Glomerular visceral epithelial cell (primary cell): ENCODE measurements around the gene LRRC27.
"Not testable (repeated sequence)": the region's sequence is repeated elsewhere in the genome, so short reads cannot be mapped to it uniquely, and the experiment has no call there.

ENCODE experiments used
- DNase-seq: peaks from one replicate; pipeline ENCODE4 v3.0.0-alpha.2; 2016; ENCODE audit errors: extremely low spot score

LRRC27 gene

DNA sequence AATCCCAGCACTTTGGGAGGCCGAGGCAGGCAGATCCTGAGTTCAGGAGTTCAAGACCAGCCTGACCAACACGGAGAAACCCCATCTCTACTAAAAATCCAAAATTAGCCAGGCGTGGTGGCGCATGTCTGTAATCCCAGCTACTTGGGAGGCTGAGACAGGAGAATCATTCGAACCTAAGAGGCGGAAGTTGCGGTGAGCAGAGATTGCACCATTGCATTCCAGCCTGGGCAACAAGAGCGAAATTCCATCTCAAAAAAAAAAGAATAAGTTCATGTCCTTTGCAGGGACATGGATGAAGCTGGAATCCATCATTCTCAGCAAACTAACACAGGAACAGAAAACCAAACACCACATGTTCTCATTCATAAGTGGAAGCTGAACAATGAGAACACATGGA lies 17.1 kb upstream of the LRRC27 start:
- not testable (repeated sequence) for DNase-seq

DNA sequence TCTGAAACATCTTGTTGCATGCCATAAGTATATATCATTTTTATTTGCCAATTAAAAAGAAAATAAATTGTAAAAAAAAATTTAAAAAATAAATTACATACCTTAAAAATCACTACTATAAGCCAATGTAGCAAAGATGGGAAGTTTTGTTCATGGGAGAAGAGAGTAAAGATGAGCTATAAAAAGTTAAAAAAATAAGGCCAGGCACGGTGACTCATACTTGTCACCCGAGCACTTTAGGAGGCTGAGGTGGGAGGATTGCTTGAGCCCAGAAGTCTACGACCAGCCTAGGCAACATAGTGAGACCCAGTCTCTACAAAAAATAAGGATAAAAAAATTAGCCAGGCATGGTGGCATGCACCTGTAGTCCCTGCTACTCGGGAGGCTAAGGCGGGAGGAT lies 15.9 kb upstream of the LRRC27 start:
- no peak for DNase-seq

DNA sequence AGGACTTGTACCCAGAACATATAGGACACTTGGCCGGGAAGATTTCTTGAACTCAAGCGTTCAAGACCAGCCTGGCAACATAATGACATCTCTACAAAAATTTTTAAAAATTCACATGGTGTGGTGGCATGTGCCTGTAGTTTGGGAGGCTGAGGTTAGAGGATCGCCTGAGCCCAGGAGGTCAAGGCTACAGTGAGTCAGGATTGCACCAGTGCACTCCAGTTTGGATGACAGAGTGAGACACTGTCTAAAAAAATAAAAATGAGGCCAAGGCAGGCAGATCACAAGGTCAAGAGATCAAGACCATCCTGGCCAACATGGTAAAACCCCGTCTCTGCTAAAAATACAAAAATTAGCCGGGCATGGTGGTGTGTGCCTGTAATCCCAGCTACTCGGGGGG lies 14.5 kb upstream of the LRRC27 start:
- DNase-seq: not testable (repeated sequence)

DNA sequence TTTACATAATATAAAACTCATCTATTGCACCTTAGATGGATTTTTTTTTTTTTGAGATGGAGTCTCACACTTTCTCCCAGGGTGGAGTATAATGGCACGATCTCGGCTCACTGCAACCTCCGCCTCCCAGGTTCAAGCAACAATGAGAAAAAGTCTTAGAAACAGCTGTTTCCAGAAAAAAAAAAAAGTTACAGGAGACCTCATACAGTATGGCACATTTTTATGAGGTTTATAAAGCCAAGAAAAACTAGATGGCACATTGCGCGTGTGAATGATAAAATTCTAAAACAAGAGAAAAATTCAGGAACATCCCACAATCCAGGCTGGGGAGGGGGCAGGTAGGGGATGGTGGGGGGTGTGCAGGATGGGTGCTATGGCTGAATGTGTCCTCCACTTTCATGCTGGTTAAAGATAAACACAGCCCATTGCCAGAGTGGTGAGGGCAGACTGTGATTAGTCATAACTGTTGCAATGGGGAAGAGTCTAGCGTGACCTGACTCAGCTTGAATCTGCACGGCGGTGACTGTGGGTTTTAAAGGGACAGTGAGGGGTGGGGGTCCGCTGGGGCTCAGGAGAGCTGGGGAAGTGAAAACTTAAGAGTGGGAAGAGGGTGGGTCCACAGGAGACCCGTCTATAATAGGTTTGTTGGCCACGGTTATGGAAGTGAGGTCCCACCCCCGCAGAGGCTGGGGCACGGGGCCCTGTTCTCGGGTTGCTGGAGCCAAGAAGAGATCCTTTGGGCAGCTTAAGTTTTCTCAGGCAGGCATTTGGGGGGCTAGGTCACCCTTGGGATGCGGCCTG lies 11.9 kb upstream of the LRRC27 start:
- peak; percentile 84 for DNase-seq

DNA sequence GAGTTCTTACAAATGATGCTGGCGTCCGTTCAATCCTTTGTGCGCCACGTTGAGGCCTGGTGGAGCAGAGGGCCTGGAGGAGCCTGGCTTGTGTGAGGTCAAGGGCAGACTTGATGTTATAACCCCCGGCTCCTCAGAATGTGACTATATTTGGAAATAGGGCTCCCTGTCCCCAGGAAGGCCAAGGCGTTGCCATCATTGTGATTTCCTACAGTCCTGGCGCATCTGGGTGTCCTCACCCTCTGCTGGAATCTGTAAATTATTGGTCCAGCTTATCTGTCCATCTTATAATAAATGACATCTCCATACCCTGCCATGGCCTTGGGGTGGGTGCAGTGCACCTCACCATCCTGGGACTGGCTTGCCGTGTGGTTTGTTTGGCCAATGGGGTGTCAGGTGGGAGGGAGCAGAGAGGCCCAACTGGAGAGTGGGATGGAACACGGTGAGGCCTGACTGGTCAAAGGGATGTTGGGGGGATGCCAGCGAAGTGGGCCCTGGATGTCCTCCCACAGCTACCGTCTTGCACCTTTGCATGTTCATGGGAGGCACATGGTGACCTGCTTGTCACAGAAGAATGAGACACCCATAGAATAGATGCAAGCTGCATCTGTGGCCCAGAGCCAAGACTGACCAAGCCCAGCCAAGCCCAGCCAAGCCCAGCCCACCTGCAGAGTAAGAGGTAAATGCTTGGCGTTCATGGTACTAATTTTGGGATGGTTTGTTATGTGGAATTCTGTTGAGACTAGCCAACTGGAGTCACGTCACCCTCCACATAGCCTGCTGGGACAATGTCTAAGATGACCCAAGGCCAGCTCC lies 11.1 kb upstream of the LRRC27 start:
- DNase-seq: no peak

DNA sequence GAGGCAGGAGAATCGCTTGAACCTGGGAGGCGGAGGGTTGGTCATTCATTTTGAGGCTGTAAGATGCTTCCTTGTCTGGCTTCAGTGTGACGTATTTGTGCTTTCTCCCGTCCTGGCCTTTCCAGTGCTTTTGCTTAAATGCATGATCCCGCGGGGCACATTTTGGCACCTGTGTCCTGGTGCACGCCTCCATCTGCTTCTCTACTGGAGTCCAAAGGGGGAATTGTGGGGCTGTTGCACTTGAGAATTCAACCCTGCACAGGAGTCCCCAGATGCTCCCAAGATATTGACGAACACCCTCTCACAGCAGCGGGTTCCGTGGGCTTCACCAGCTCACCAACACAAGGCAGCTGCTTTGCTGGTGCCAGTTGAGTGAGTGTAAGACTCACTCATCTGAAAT lies 10.3 kb upstream of the LRRC27 start:
- DNase-seq: no peak

DNA sequence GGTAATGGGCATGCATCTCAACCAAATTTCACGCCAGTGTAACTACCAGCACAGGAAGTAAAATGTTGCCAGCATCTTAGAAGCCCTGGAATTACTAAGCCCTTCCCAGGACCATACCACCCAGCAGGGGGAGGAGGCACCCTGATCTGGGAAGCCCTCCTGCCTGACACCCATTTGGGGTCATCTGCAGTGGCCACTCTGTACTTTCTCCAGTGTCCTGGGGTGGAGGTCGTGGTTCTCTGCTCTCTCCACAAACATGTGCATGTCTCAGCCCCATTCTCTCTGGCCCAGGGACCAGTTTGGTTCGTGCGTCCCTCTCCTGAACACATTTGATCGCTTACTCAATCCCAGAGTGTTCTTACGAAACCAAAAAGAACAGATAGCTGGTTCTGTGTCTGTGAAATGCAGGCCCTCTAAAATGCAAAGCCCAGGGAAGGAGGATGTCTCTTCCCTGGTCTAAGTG lies 9.4 kb upstream of the LRRC27 start:
- no peak for DNase-seq

DNA sequence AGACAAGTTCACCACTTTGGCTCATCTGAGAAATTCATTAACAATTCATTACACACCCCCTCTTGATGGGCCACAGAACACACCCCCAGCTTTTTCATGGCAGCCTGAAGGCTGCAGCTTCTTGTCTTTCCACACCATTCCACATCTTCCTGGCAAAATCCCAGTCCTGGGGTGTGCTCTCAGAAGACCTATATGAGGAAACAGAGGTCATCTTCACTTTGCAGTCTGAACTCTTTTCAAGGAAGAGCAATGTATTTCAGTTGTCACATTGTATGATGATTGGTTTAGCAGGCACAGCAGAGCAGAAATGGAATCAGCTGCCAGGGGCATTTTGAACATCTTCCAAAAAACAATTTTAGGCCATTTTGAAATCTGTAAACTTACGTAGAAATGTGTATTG lies 7.8 kb upstream of the LRRC27 start:
- DNase-seq: no peak

DNA sequence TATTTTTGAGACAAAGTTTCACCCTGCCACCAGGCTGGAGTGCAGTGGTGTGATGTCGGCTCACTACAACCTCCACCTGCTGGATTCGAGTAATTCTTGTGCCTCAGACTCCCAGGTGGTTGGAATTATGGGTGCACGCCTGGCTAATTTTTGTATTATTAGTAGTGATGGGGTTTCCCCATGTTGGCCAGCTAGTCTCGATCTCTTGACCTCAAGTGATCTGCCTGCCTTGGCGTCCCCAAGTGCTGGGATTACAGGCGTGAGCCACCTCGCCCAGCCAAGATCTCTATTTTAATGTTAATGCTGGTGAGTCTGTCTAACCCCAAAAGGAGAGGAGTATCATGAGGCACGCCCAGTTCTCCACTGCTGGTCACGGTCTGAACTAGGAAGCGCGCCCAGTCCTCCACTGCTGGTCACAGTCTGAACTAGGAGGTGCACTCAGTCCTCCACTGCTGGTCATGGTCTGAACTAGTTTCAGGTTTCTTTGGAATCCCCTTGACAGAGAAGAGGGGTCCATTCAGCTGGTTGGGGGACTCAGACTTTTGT lies 5.6 kb upstream of the LRRC27 start:
- DNase-seq: no peak

DNA sequence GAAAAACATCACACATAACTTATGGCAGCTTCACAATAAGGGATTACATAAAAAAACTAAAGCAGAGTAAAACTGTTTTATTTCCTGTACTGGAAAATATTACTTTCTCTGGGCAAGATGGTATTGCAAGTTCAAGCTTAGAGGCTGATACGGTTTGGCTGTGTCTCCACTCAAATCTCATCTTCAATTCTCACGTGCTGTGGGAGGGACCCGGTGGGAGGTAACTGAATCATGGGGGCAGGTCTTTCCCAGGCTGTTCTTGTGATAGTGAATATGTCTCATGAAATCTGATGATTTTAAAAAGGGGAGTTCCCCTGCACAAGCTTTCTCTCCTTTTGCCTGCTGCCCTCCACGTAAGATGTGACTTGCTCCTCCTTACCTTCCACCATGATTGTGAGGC lies 5.1 kb upstream of the LRRC27 start:
- no peak for DNase-seq

DNA sequence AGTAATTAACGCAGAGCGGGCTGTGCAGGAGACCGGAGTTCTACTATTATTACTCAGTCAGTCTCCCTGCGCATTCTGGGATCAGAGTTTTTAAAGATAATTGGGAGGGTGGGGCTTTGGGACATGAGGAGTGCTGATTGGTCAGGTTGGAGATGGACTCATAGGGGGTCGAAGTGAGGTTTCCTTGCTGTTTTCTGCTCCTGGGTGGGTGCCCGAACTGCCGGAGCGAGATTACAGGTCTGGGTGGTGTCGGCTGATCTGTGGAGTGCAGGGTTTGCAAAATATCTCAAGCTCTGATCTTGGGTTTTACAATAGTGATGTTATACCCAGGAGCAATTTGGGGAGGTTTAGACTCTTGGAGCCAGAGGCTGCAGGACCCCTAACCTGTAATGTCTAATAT lies 3.9 kb upstream of the LRRC27 start:
- no peak for DNase-seq

DNA sequence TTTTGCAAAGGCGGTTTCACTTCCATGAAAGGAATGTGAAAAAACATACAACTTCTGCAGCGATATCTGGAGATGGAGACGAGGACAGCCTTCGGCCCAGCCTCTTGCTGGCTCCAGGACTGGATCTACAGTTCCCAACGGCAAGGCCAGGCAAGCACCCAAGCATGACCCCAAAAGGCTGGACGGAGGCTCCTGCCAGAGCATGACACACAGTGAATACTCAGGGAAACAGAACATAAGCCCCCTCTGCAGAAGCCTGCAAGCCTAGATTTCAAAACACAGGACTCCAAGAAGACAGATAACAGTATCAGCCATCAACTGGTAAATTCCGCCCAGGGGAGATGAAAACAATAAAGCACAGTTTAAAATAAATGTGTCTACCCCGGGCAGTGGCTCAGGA lies 3.3 kb upstream of the LRRC27 start:
- peak; percentile 65 for DNase-seq

DNA sequence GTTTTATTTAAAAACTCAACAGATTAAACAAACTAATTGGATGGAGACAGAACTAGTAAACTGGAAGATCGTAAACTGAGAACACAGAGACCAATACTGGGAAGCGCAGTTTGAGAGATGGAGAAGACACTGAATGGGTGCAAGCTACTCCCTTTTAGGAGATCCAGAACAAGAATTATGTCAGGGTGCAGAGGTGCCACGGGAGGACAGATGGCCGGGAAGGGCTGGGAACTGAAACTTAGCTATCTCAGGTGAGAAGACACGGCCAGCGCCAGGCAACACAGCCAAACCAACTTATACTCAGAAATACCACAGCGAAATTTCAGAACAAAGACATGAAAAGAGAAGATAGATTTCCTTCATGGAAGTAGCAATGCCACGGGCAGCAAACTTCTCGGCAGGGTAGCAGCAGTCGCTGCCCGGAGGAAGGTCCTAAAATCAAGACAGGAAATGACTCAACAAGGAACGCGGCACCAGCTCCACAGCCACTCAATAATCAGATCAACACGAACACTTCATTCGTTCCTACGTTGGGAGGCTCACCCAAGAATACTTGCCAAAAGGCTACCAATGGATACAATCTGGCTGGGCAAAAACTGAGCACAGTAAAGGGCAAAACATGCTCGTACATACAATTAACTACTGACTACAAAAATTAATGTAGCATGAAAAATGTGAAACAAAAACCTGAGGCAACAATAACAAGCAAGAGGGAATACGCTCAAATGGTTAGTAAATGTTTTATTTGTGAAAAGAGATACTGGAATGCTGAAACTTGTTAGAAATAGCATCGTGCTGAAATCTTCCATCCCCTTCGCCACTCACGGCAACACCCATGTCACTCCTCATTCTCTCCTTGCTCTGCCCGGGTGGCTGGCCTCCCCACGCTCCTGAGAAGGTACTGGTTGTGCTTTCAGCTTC lies 2.2 kb upstream of the LRRC27 start:
- DNase-seq: peak; percentile 66

DNA sequence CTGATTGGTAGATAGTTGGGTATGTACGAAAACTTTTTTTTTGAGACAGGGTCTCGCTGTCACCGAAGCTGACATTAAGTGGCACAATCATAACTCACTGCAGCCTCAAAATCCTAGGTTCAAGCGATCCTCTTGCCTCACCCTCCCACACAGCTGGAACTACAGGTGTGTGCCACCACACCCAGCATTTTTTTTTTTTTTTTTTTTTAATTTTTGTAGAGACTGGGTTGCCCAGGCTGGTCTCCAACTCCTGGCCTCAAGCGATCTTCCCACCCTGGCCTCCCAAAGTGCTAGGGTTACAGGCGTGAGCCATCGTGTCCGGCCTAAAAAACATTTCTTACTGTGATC lies 1.5 kb upstream of the LRRC27 start:
- no peak for DNase-seq

DNA sequence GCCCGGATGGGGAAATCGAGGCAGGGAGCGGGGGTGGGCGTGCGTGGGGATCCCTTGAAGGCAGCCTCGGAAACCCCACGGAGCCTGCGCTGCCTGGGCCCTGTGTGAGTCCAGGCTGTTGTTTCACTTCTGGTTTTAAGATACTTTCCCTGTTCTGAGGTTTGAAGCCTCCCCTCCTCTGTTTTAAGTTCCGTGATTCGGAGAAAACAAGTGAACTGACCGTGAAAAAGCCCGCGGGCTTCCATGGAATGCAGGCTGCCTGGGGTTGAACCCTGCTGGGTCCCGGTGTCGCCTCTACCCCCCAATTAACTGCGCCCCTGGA lies 401 bp downstream of the LRRC27 start:
- DNase-seq: no peak

DNA sequence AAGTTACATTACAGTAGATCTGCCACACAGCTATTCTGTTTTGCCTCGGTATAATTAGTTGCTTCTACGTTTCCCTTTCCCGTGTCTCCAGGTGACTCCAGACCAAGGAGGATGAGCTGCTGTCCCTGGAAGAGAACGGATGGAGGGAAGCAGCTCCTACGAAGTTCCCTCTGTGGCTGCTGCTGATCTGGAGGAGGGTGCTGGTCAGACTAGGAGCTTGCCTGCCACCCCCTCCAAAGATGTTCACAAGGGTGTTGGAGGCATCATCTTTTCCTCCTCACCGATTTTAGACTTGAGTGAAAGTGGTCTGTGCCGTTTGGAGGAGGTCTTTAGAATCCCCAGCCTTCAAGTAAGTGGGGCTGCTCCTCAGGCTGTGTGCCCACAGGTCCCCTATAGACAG lies 1.4 kb downstream of the LRRC27 start:
- DNase-seq: no peak

DNA sequence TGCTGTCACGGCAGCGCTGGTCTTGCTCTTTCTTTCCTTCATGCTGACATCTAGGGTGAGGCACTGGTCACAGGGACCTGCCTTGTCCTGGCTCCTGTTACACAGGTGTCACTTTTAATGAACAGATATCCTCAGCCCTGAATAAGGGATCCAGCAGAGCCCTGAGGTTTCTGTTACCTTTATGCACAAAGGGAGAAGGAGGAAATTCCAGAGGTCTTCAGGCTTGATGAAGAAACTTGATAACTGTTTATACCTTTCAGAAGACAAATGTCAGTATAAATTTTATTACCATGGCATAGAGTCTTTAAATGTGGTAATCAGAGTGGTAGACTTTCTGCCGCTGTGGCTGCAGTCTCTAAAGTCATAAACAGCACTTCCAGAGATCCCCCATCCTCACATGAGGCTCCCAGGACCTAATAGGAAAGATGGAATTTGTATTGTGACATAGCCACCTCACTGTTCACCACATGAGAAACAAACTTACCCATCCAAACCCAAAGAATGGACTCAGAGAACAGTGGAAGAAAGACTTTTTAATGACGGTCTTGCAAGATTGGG lies 2.7 kb downstream of the LRRC27 start:
- no peak for DNase-seq

DNA sequence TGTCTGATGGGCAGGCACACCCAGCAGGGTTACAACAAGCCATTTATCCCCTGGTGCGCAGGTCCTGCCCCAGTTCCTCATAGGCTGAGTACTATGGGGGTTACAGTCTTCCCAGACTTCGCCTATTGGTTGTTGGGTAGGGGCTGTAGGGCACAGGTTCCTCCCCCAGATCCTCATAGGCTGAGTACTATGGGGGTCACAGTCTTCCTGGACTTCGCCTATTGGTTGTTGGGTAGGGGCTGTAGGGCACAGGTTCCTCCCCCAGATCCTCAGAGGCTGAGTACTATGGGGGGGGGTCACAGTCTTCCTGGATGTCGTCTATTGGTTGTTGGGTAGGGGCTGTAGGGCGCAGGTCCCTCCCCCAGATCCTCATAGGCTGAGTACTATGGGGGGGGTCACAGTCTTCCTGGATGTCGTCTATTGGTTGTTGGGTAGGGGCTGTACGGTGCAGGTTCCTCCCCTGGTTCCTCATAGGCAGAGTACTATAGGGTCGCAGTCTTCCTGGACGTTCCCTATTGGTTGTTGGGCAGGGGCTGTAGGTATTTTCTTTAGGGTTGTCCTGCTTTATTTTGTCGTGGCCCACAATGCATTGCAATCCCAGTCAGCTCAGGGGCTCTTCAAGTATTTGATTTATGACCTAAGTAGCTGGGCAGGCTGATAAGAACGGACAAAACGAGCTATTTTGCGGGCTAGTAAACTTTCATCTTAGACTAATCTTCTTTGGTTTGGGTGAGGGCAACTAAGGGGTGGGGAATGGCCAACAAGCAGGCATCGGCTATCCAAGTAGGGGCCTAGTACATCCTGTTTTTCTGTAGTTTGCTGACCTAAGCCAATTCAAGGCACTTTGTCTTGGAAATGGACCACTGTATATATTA lies 3.4 kb downstream of the LRRC27 start:
- DNase-seq: no peak

DNA sequence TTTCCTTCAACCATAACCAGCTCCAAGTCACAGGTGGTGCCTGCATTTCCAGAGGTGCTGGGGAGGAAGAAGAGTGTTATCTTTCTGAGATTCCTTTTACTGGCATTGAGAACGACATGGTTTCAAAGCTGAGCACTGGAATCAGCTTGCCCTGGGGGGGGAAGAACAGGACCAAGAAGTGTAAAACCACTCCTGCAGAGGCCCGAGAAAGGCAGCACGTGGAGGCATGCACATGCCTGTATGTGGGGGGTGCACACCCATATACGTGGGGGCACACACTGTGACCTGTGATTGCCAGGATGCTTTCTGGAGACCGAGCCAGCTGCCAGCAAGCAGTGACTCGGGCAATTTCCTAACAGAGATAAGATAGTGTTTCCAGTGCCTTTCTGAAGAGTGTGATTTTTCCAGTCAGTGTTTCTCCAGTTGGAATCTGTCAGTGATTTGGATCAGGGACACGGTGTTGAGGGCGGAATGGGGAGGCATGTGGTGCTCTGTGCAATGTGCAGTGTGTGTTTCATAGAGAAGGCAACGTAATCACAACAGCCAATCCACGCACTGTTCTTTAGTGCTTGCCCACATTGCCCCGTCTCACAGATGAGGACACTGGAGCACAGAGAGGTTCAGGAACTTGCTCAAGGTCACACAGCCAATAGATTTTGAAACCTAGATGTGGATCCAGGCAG lies 4.2 kb downstream of the LRRC27 start:
- DNase-seq: no peak

DNA sequence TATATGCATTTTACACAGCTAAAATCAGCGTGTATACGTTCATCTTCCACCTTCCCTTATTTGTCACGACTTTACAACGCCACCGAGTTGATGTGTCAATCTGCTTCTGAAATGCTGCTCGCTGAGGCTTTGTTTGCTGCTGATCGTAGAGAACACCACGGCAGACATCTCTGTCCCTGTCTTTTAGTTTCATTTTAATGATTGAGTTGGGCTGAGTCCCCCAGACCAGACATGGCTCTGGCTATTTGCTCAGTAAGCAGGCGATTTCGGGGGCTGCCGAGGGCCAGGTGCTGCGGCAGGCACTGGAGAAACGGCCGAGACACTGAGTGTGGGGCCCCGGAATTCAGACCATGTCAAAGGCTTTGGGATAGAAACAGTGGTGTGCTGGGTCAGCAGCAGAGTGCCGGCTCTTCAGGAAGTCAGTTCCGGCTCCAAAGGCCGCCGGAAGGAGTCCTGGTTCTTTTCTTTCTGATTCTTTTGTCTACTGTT lies 5.0 kb downstream of the LRRC27 start:
- DNase-seq: no peak
